GM19328 (cell line): ENCODE results near the gene MZF1.

ENCODE experiments used
- ATAC-seq: cut with Tn5 transposase; IDR thresholded peaks from one replicate; pipeline ENCODE4 v1.9.1; 2021; ENCODE audit warnings: mild to moderate bottlenecking, moderate library complexity; ENCODE audit not compliant: unreplicated experiment

The MZF1 gene

DNA sequence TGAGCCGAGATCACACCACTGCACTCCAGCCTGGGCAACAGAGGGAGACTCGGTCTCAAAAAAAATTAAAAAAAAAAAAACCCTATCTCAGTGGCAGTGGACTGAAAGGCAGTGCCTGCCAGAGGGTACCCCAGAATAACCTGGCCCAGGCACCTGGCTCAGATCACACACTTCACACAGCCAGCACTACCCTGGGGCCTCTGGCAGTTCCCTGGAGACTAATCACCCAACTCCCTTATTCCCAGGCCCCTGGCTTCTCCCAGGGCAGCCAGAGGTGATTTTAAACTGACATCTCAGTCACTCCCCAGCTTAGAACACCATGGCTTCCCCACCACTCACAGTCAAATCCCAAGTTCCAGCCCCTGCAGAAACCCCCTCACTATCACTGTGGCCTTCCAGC, 57.9 kb downstream of the MZF1 start:
- no peak for ATAC-seq

DNA sequence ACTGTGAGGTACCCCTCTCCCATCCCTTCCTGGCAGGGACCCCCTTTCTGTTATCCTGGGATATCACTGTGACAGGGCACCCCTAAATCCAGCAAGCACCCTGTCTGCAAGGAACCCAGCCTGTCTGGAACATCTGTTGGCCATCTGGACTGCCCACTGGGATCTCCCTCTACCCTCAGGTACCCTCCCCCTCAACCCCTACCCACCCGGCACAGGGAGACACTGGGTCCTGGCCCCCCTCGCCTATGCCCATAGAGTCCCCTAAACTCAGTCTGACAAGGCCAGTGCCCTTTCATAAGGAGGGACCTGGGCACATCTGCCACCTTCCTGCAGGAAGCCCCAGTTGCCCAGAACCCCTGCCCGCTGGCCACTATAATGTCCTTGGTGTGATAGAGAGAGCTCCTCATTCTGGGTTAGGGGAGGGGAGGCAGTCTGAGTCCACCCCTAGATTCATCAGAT, 58.5 kb downstream of the MZF1 start:
- no peak for ATAC-seq

DNA sequence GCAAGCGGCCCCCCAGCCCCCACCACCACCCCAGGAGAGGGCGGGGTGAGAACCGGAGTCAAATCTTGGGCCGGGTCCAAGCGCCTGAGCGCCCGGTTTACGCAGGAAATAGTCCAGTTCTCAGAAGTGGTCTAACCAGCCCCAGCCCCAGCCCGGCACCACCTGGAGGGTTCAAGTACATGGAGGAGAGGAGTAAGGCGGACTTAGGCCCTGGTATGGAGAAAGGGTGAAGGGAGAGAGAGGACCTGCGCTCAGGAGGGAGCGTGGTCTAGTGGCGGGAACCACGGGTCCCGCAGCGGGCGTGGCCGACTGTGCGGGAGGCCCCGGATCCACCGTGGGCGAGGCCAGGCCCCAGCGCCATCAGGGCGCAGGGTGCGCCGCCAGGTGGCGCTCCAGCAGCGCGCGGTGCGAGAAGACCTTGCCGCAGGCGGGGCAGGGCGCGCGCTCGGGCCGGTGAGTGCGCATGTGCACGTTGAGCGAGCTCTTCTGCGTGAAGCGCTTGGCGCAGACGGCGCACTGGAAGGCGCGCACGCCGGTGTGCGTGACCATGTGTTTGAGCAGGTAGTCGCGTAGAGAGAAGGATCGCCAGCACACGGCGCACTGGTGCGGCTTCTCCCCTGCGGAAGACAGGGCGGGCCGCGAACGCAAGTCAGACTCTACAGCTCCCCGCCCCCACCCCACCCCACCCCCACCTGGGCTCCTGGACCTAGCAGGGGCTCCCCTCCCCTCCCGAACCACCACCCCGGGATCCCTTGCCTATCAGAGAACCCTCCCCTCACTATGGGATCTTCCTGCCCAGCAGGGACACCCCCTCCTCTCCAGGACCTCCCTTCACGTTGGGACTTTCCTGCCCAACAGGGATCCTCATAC, 59.2 kb downstream of the MZF1 start:
- peak; percentile 78 for ATAC-seq

DNA sequence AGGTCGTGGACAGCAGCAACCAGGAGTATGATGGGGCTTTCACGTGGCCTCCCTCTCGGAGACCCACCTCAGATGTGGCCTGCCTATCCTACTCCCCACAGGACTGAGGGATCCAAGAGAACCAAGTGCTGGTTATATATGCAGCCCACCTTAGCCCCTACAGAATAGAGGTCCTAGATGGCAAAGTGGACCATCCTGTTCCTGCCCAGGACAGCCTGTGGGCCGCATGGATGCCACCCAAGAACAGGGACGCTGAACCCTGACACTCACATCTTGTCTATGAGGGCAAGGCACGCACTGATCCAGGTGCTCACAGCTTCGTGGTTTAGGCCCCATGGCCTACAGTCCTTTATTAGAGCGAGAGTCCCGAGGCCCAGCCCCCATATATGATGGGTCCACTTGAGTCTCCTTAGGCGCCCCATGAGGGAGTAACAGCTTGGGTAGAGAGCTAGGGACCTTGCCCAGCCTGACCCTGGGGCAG, 59.9 kb downstream of the MZF1 start:
- no peak for ATAC-seq
